H1 (cell line): ENCODE data around the gene NELFA. TPM values are rescaled to one million over a fixed set of nuclear protein-coding genes. Genes with fewer than 3 reads are reported as not detected.

Experiments
- CTCF ChIA-PET: fragments of 300-600 bp; sonication (Branson Sonifier 250); formaldehyde crosslinking; loops from one replicate; lab custom pipeline; 2021; ENCODE audit not compliant: partially characterized antibody; lab: Charles Lee
- POLR2A ChIA-PET: fragments of 300-600 bp; sonication (Branson Sonifier 250); formaldehyde crosslinking; loops from one replicate; lab custom pipeline; 2021; ENCODE audit warnings: inconsistent platforms; ENCODE audit not compliant: partially characterized antibody; lab: Charles Lee
- DNase-seq, 2 experiments: peaks; one replicate each; pipeline versions ENCODE4 v3.0.0 to v3.0.0-alpha.2; 2010 to 2022; ENCODE audit warnings: low spot score in 2 of 2, low read depth in 1 of 2, mixed read lengths in 1 of 2
- FAIRE-seq: peaks from 2 replicates; lab custom pipeline; 2011; peaks lifted over from hg19 to GRCh38; lab: Jason Lieb, UNC
- H2AFZ ChIP-seq: 2 replicates; pipeline ENCODE4 v1.8.1; 2012; ENCODE audit warnings: low read length, inconsistent platforms
- H2AK5ac ChIP-seq: 2 replicates; pipeline ENCODE4 v1.6.1; 2013; ENCODE audit warnings: low read depth, low read length
- H2BK120ac ChIP-seq: replicated peaks from 2 replicates; pipeline ENCODE3; 2013; ENCODE audit warnings: low read depth, low read length, inconsistent platforms
- H2BK12ac ChIP-seq: 2 replicates; pipeline ENCODE4 v1.6.1; 2013; ENCODE audit warnings: low read depth, low read length
- H2BK15ac ChIP-seq: 2 replicates; pipeline ENCODE4 v1.6.1; 2013; ENCODE audit warnings: low read length
- H2BK20ac ChIP-seq: 2 replicates; pipeline ENCODE4 v1.6.1; 2013; ENCODE audit warnings: low read length
- H2BK5ac ChIP-seq: 2 replicates; pipeline ENCODE4 v1.6.1; 2013; ENCODE audit warnings: low read depth, low read length
- H3K14ac ChIP-seq: 2 replicates; pipeline ENCODE4 v1.6.1; 2013; ENCODE audit warnings: inconsistent platforms; ENCODE audit not compliant: insufficient read length
- H3K18ac ChIP-seq: 2 replicates; pipeline ENCODE4 v1.6.1; 2013; ENCODE audit warnings: low read length; ENCODE audit errors: extremely low read depth
- H3K23ac ChIP-seq: 2 replicates; pipeline ENCODE4 v1.6.1; 2013; ENCODE audit warnings: inconsistent platforms; ENCODE audit not compliant: insufficient read length
- H3K23me2 ChIP-seq: 2 replicates; pipeline ENCODE4 v1.6.1; 2013; ENCODE audit warnings: low read depth, low read length
- H3K27ac ChIP-seq: 2 replicates; pipeline ENCODE4 v1.6.1; 2011; ENCODE audit warnings: low read depth, low read length, inconsistent platforms
- H3K27me3 ChIP-seq, 4 experiments: replicated peaks in 1 of 4; 1 replicate in 1 of 4; 2 replicates in 3 of 4; pipeline versions ENCODE4 v1.6.1 to v1.8.1; 2011 to 2013; ENCODE audit warnings: low read length in 3 of 4, mild to moderate bottlenecking in 3 of 4, inconsistent platforms in 2 of 4, mixed read lengths in 2 of 4, moderate library complexity in 1 of 4; ENCODE audit not compliant: control insufficient read depth in 3 of 4, insufficient read depth in 3 of 4; ENCODE audit errors: extremely low read depth in 1 of 4
- H3K36me3 ChIP-seq, 4 experiments: 2 replicates each; pipeline versions ENCODE4 v1.6.1 to v1.8.1; 2011 to 2013; ENCODE audit warnings: mild to moderate bottlenecking in 4 of 4, low read length in 3 of 4, moderate library complexity in 2 of 4, control low read depth in 1 of 4, inconsistent platforms in 1 of 4; ENCODE audit not compliant: insufficient read depth in 4 of 4, control insufficient read depth in 2 of 4
- H3K4ac ChIP-seq: replicated peaks from 2 replicates; pipeline ENCODE3; 2013; ENCODE audit warnings: low read length, low read depth, mixed read lengths, inconsistent platforms; ENCODE audit not compliant: insufficient read length
- H3K4me1 ChIP-seq, 4 experiments: replicated peaks in 1 of 4; 1 replicate in 1 of 4; 2 replicates in 3 of 4; pipeline versions ENCODE4 v1.6.1 to v1.8.1; 2011 to 2013; ENCODE audit warnings: low read length in 3 of 4, inconsistent platforms in 2 of 4, mixed read lengths in 1 of 4; ENCODE audit not compliant: insufficient read depth in 4 of 4, control insufficient read depth in 3 of 4
- H3K4me2 ChIP-seq, 2 experiments: 2 replicates each; pipeline versions ENCODE4 v1.6.1 to v1.8.1; 2011 to 2013; ENCODE audit warnings: low read depth in 2 of 2, low read length in 2 of 2, control low read depth in 1 of 2, inconsistent platforms in 1 of 2, mild to moderate bottlenecking in 1 of 2; ENCODE audit not compliant: insufficient read depth in 1 of 2
- H3K4me3 ChIP-seq, 4 experiments: fragments of 200-600, 300-600 bp in 1 of 4; sonication (generic), shearing (Covaris generic), sonication (Bioruptor Twin) in 1 of 4; 2 replicates each; pipeline versions ENCODE4 v1.5.1 to v1.8.1; 2011 to 2016; ENCODE audit warnings: low read length in 4 of 4, low read depth in 3 of 4, control low read depth in 2 of 4, inconsistent platforms in 2 of 4, mild to moderate bottlenecking in 2 of 4, mixed read lengths in 1 of 4, moderate library complexity in 1 of 4; ENCODE audit not compliant: insufficient read depth in 2 of 4; ENCODE audit errors: extremely low read depth in 1 of 4
- H3K56ac ChIP-seq: replicated peaks from 2 replicates; pipeline ENCODE3; 2013; ENCODE audit warnings: low read depth, mild to moderate bottlenecking, mixed read lengths, low read length, inconsistent platforms; ENCODE audit not compliant: insufficient read length
- H3K79me1 ChIP-seq: 2 replicates; pipeline ENCODE4 v1.6.1; 2013; ENCODE audit warnings: low read depth, low read length, control low read depth
- H3K79me2 ChIP-seq, 2 experiments: 2 replicates each; pipeline versions ENCODE4 v1.6.1 to v1.8.1; 2012 to 2013; ENCODE audit warnings: low read length in 2 of 2, mild to moderate bottlenecking in 2 of 2, inconsistent platforms in 1 of 2; ENCODE audit not compliant: insufficient read depth in 2 of 2, control insufficient read depth in 1 of 2
- H3K9ac ChIP-seq, 4 experiments: replicated peaks in 1 of 4; 1 replicate in 1 of 4; 2 replicates in 3 of 4; pipeline versions ENCODE4 v1.6.1 to v1.8.1; 2011 to 2013; ENCODE audit warnings: low read depth in 3 of 4, low read length in 3 of 4, control low read depth in 2 of 4, mild to moderate bottlenecking in 2 of 4, moderate library complexity in 2 of 4, inconsistent platforms in 1 of 4; ENCODE audit errors: extremely low read depth in 1 of 4
- H3K9me3 ChIP-seq, 2 experiments: 2 replicates each; pipeline versions ENCODE4 v1.6.1 to v1.8.1; 2012 to 2013; ENCODE audit warnings: mild to moderate bottlenecking in 2 of 2, moderate library complexity in 2 of 2, control low read depth in 1 of 2, inconsistent platforms in 1 of 2, low read depth in 1 of 2, low read length in 1 of 2, mixed read lengths in 1 of 2; ENCODE audit not compliant: insufficient read depth in 2 of 2
- H4K20me1 ChIP-seq, 2 experiments: replicated peaks in 1 of 2; 2 replicates each; pipeline versions ENCODE3 to v1.8.1; 2011 to 2013; ENCODE audit warnings: inconsistent platforms in 2 of 2, low read length in 2 of 2, mild to moderate bottlenecking in 1 of 2; ENCODE audit not compliant: insufficient read depth in 2 of 2, control insufficient read depth in 1 of 2
- H4K5ac ChIP-seq: 2 replicates; pipeline ENCODE4 v1.6.1; 2013; ENCODE audit warnings: low read length, low read depth, mixed read lengths, inconsistent platforms; ENCODE audit not compliant: insufficient read length
- H4K8ac ChIP-seq: 2 replicates; pipeline ENCODE4 v1.8.0; 2013; ENCODE audit warnings: mild to moderate bottlenecking, moderate library complexity, low read length, inconsistent platforms; ENCODE audit not compliant: insufficient read depth; ENCODE audit errors: extremely low read depth
- H4K91ac ChIP-seq: replicated peaks from 2 replicates; pipeline ENCODE3; 2013; ENCODE audit warnings: low read length, mixed read lengths, inconsistent platforms; ENCODE audit not compliant: insufficient read length
- BCL11A ChIP-seq, 2 experiments: IDR thresholded peaks; one replicate each; pipeline ENCODE4 v1.6.1; 2011; ENCODE audit warnings: low read depth in 2 of 2, low read length in 2 of 2, mild to moderate bottlenecking in 2 of 2
- CBX5 ChIP-seq: fragments of 300-800, 300-1000 bp; sonication (generic); IDR thresholded peaks from 2 replicates; pipeline ENCODE4 v1.7.1; 2016; ENCODE audit warnings: antibody characterized with exemption, low read length, low read depth
- CBX8 ChIP-seq: fragments of 300-800, 300-1000 bp; sonication (generic); IDR thresholded peaks from 2 replicates; pipeline ENCODE4 v1.7.1; 2016; ENCODE audit warnings: low read depth, low read length, borderline replicate concordance
- CHD2 ChIP-seq: IDR thresholded peaks from 2 replicates; pipeline ENCODE4 v1.6.1; 2012; ENCODE audit warnings: low read length, improper control_type of control experiment
- MAFK ChIP-seq: IDR thresholded peaks from 2 replicates; pipeline ENCODE4 v1.6.1; 2012; ENCODE audit warnings: low read depth, mild to moderate bottlenecking, improper control_type of control experiment, low read length
- PHF8 ChIP-seq: fragments of 200-600 bp; sonication (generic); conservative IDR thresholded peaks from 2 replicates; pipeline ENCODE4 v1.7.1; 2012; ENCODE audit warnings: low read depth, mild to moderate bottlenecking, inconsistent platforms, low read length, moderate library complexity
- RFX5 ChIP-seq: IDR thresholded peaks from 2 replicates; pipeline ENCODE4 v1.6.1; 2011; ENCODE audit warnings: low read depth, low read length, improper control_type of control experiment, borderline replicate concordance
- polyA plus RNA-seq, 7 experiments: library from polyadenylated mRNA; depleted of rRNA in 3 of 7; stranded (reverse) in 5 of 7; unstranded in 2 of 7; fragments of >200 nt in 5 of 7; fragments of 200-250 nt in 2 of 7; gene quantifications; 1 replicate in 5 of 7; 2 replicates in 1 of 7; 4 replicates in 1 of 7; pipeline versions ENCODE4 v1.2.1 to v1.2.3, GENCODE V29; 2011 to 2013; ENCODE audit warnings: missing spikeins in 2 of 7, mixed read lengths in 2 of 7
- total RNA-seq: library from RNA; stranded (reverse); fragmentation: NEBNext Ultra II Directional; extraction: Animal tissue kit (Norgen Biotek cat#: 25700); gene quantifications from 2 replicates; pipeline ENCODE4 v1.2.1, GENCODE V29; 2021

NELFA gene
- total and polyA plus RNA-seq, 2 of the 8 experiments (the other 6 are each of a cell fraction or from before 2014, with no cell fraction given) = 41.8 to 57.5 TPM

DNA sequence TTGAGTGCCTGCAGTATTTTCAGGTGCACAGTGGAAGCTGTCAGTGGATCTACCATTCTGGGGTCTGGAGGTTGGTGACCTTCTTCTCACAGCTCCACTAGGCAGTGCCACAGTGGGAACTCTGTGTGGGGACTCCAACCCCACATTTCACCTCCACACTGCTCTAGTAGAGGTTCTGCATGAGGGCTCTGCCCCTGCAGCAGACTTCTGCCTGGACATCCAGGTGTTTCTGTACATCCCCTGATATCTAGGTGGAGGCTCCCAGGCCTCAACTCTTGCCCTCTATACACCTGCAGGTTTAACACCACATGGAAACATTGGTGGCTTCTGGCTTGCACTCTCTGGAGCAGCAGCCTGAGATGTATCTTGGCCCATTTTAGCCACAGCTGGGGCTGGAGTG lies 17.0 kb upstream of the NELFA start:
- H4K5ac ChIP-seq = no peak overlapping the region
- H3K56ac ChIP-seq = no peak overlapping the region
- H3K23ac ChIP-seq = no peak overlapping the region
- DNase-seq (no peak), FAIRE-seq (no peak)
- no peak overlapping the region for H2BK5ac ChIP-seq
- ChIA-PET CTCF (interaction anchor here (0.6 kb wide), 1 partner anchor 168 kb away, joined by 3 read pairs; no protein-coding TSS in a partner anchor), POLR2A (no interaction called here)
- H2AFZ ChIP-seq = no peak overlapping the region
- H3K14ac ChIP-seq = no peak overlapping the region
- H2AK5ac ChIP-seq = no peak overlapping the region
- H3K9me3 ChIP-seq = peaks cover 6 to 7% of the 10 kb centered on the region in 2 experiments; a peak in 1 of 4 replicates
- no peaks in the 10 kb centered on the region for H3K79me1 ChIP-seq
- no peak overlapping the region for H3K9ac ChIP-seq
- H3K4me1 ChIP-seq = peaks cover 0 to 4% (median 0%) of the 10 kb centered on the region in 4 experiments; a peak in 1 of 7 replicates
- H3K79me2 ChIP-seq = no peaks in the 10 kb centered on the region
- no peak overlapping the region for H2BK15ac ChIP-seq
- no peak overlapping the region for H3K4me2 ChIP-seq
- no peak overlapping the region for H4K8ac ChIP-seq
- no peak overlapping the region for H3K27ac ChIP-seq
- H3K4me3 ChIP-seq = no peak overlapping the region
- TF ChIP-seq BCL11A (IDR thresholded peaks at IDR 0.05; ENCODE audit: low read depth in 2 of 2, low read length in 2 of 2) (no peak), RFX5 (no peak), CBX5 (no peak), PHF8 (no peak), MAFK (no peak), CBX8 (no peak), CHD2 (no peak)
- H2BK12ac ChIP-seq = no peak overlapping the region
- no peak overlapping the region for H3K4ac ChIP-seq
- H3K23me2 ChIP-seq = no peaks in the 10 kb centered on the region
- no peak overlapping the region for H3K18ac ChIP-seq
- H4K91ac ChIP-seq = no peak overlapping the region
- H3K27me3 ChIP-seq = peaks cover 0 to 2% (median 1%) of the 10 kb centered on the region in 4 experiments; a peak in 1 of 7 replicates
- no peak overlapping the region for H2BK20ac ChIP-seq
- H2BK120ac ChIP-seq = no peak overlapping the region
- H4K20me1 ChIP-seq = no peaks in the 10 kb centered on the region
- H3K36me3 ChIP-seq = no peaks in the 10 kb centered on the region
